HG03066 (cell line): ENCODE data around the gene TMEM63A.
A peak's percentile ranks its signal among the peaks of the same experiment; 100 is the strongest.
"Not testable (repeated sequence)": the region's sequence is repeated elsewhere in the genome, so short reads cannot be mapped to it uniquely, and the experiment has no call there.

ENCODE experiments used
- ATAC-seq: cut with Tn5 transposase; IDR thresholded peaks from one replicate; pipeline ENCODE4 v1.9.1; 2021; ENCODE audit warnings: low read depth; ENCODE audit not compliant: unreplicated experiment

Gene TMEM63A

GRCh38 chr1:225823811-225824261 lies 58.3 kb downstream of the TMEM63A start:
- no peak for ATAC-seq

GRCh38 chr1:225822655-225823403 lies 59.4 kb downstream of the TMEM63A start:
- ATAC-seq: no peak

GRCh38 chr1:225820522-225821120 lies 61.6 kb downstream of the TMEM63A start:
- no peak for ATAC-seq

- ATAC-seq: no peak
Observed at GRCh38 chr1:225819346-225820192, 62.6 kb downstream of the TMEM63A start.

GRCh38 chr1:225818229-225818628 lies 64.0 kb downstream of the TMEM63A start:
- ATAC-seq: no peak

GRCh38 chr1:225817611-225818061 lies 64.5 kb downstream of the TMEM63A start:
- no peak for ATAC-seq

- ATAC-seq: no peak
Observed at GRCh38 chr1:225816643-225817538, 65.3 kb downstream of the TMEM63A start.

- ATAC-seq: no peak
Observed at GRCh38 chr1:225815526-225816178, 66.5 kb downstream of the TMEM63A start.

- ATAC-seq: not testable (repeated sequence)
Observed at GRCh38 chr1:225815090-225815489, 67.1 kb downstream of the TMEM63A start.

- no peak for ATAC-seq
Observed at GRCh38 chr1:225814381-225814780, 67.8 kb downstream of the TMEM63A start.

- ATAC-seq: no peak
Observed at GRCh38 chr1:225813214-225813964, 68.8 kb downstream of the TMEM63A start.

GRCh38 chr1:225812488-225813213 lies 69.5 kb downstream of the TMEM63A start:
- no peak for ATAC-seq

GRCh38 chr1:225811622-225812487 lies 70.3 kb downstream of the TMEM63A start:
- ATAC-seq: no peak

GRCh38 chr1:225810579-225811538 lies 71.3 kb downstream of the TMEM63A start:
- ATAC-seq: not testable (repeated sequence)

- peak; percentile 93 for ATAC-seq
Observed at GRCh38 chr1:225809842-225810578, 72.2 kb downstream of the TMEM63A start, which contains the start of gene EPHX1. Gene EPHX1 (plus strand): TSS chr1:225810124. CDS start chr1:225828730, 18,606 bp downstream.
